Jurkat, Clone E6-1 (cell line): ENCODE data around the gene TBCD.

Experiments used
- DNase-seq: peaks from one replicate; pipeline ENCODE4 v3.0.0-alpha.2; 2011; ENCODE audit warnings: low read depth, low spot score
- H3K4me3 ChIP-seq: 2 replicates; pipeline ENCODE4 v1.5.1; 2011; ENCODE audit warnings: mild to moderate bottlenecking, low read length, control low read depth, moderate library complexity

TBCD gene

GRCh38 chr17:82821554-82821953, 69.7 kb downstream of the TBCD start:
- DNase-seq, result no peak
- H3K4me3 ChIP-seq, result no peak overlapping the region

DNA sequence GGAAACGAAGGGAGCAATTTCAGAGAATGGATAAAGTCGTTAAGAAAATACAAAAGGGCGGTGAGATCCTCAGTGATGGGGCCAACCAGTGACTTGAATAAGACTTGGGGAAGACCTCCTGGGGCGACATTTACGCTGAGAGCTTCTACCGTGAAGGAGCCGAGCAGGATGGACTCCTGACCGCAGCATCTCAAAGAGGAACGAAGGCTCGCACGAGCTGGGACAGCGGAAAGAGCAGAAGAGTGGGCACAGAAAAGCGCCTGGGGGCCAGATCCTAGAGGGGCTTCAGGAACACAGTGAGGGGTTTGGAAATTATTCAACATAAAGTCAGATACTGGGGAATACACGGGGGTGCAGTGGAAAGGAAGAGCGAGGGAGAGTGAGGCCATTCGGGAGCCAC, 70.4 kb downstream of the TBCD start:
- H3K4me3 ChIP-seq, result no peak overlapping the region
- no peak for DNase-seq

- H3K4me3 ChIP-seq, result no peak overlapping the region
- no peak for DNase-seq
Observed at GRCh38 chr17:82823004-82823403, 71.1 kb downstream of the TBCD start.

DNA sequence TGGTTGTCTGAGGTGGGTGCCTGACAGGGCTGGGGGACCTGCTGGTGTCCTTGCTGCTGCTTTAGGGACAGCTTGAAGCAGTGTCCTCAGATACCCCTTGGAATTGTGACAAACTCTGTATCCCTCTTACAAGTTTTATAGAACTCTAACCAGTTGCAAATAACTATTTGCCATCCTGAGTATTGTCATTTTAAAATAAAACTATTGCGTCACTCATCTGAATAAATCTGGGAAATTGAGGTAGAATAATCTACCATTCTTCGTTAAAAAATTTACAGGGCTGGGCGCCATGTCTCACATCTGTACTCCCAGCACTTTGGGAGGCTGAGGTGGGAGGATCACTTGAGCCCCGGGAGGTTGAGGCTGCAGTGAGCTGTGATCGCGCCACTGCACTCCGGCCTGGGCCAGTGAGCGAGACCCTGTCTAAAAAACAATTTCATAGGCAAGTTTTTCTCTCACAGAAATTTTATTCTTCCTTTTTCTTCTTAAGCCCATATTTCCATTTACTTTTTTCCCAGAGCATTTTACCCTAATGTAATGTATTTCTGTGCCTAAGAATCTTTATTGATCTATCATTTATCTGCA, 73.8 kb downstream of the TBCD start:
- no peak overlapping the region for H3K4me3 ChIP-seq
- DNase-seq, result no peak

- no peak overlapping the region for H3K4me3 ChIP-seq
- no peak for DNase-seq
Observed at GRCh38 chr17:82826211-82826610, 74.3 kb downstream of the TBCD start.

DNA sequence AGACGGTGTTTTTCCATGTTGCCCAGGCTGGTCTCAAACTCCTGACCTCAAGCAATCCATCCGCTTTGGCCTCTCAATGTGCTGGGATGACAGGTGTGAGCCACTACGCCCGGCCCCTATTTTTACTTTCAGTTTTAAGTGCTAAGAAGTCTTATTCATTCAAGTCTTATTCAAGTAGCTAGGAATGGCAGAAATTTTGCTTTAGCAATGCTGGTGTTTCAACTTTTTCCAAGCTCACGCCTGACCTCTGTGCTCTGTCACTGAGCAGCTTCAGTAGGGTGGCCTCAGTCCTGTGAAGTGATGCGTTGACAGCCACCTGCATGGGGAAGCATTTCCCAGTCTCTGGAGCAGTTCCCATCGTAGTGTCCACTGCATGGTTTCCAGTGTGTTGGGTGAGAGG, 75.1 kb downstream of the TBCD start:
- DNase-seq, result no peak
- no peak overlapping the region for H3K4me3 ChIP-seq

- no peak for DNase-seq
- H3K4me3 ChIP-seq, result no peak overlapping the region
Observed at GRCh38 chr17:82828875-82829487, 77.1 kb downstream of the TBCD start.

DNA sequence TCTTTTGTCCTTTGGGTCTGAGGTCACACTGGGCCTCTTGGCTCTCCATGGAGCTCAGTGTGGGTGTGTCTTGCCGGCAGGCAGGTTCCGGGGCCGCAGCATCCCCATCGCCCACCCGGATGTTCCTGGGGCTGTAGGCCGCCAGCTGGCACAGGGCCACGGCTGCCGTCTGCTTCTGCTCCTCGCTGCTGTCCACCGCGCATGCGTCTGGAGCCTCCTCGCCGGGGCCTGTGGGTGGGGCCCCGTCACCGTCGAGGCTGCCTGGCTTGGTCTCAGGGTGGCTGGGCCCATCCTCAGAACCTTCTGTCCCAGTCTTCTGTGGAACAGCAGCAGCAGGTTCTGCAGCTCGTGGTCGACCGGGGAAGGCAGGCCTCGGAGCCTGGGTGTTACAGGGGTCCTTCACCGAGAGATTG, 78.4 kb downstream of the TBCD start:
- no peak overlapping the region for H3K4me3 ChIP-seq
- DNase-seq, result no peak

DNA sequence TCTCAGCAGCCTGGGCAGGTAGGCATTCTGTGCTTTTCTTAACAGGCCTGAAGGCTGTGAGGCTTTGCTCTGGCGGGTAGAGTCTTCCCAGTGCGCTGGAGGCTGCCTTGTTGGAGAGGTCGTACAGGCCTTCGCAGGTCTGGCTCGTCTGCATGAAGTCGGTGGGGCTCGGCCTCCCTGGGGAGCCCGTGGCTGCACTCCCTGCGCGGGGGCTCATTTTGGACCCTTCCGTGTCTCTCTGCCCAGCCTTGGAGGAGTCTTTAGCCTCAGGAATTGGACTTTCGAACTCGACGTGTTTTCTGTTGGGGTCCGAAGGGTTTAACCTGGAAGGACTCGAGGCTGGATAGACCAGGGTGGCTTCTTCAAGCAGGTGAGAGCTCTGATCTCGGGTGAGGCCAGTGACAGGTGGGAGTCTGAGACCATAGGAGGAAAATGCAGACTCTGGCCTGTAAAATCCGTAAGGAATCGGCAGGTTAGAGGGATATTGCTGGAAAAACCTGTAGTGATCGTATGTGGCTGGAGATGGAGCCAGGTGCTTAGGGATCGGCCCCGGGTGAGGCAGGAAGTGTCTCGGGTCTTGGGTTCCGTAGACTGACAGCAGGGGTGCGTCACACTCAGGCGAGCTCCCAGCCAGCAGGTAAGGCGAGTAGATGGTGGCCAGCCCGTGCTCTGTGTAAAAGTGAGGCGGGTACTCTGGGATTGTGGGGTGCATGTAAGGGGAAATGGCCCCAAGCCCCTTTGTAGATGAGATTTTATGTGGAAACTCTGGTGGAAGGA, 79.4 kb downstream of the TBCD start:
- no peak for DNase-seq
- H3K4me3 ChIP-seq, result no peak overlapping the region

GRCh38 chr17:82831818-82832200, 79.9 kb downstream of the TBCD start:
- no peak for DNase-seq
- H3K4me3 ChIP-seq, result no peak overlapping the region

DNA sequence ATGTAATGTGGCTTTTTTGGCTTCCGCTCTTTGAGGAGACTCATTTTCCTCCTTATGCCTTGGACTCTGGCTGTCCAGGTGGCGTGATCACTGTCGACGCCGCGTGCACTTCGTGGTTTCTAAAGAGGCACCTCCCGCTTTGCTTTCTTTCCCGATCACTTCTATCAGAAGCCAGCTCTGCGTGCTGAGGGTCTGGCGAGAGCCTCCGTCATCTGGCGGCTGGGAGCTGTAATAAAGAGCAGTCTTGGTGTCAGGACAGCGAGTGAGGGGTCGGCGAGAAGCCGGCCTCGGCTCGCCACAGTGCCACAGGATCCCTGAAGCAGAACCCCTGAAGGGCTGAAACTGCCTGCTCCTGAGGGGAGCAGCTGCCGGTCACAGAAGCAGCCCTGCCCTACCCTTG, 80.5 kb downstream of the TBCD start:
- no peak overlapping the region for H3K4me3 ChIP-seq
- DNase-seq, result no peak

- H3K4me3 ChIP-seq, result no peak overlapping the region
- DNase-seq, result no peak
Observed at GRCh38 chr17:82832881-82833475, 81.1 kb downstream of the TBCD start.

- DNase-seq, result no peak
Observed at GRCh38 chr17:82835122-82835521, 83.3 kb downstream of the TBCD start.

GRCh38 chr17:82835766-82836512, 84.1 kb downstream of the TBCD start:
- H3K4me3 ChIP-seq, result no peak overlapping the region
- DNase-seq, result no peak

More at GRCh38 chr17:82835122-82835521, 83.3 kb downstream of the TBCD start:
- H3K4me3 ChIP-seq, result no peak overlapping the region

GRCh38 chr17:82836823-82837357, 85.0 kb downstream of the TBCD start:
- no peak for DNase-seq
- H3K4me3 ChIP-seq, result no peak overlapping the region

- no peak overlapping the region for H3K4me3 ChIP-seq
- DNase-seq, result no peak
Observed at GRCh38 chr17:82837586-82838320, 85.9 kb downstream of the TBCD start.

DNA sequence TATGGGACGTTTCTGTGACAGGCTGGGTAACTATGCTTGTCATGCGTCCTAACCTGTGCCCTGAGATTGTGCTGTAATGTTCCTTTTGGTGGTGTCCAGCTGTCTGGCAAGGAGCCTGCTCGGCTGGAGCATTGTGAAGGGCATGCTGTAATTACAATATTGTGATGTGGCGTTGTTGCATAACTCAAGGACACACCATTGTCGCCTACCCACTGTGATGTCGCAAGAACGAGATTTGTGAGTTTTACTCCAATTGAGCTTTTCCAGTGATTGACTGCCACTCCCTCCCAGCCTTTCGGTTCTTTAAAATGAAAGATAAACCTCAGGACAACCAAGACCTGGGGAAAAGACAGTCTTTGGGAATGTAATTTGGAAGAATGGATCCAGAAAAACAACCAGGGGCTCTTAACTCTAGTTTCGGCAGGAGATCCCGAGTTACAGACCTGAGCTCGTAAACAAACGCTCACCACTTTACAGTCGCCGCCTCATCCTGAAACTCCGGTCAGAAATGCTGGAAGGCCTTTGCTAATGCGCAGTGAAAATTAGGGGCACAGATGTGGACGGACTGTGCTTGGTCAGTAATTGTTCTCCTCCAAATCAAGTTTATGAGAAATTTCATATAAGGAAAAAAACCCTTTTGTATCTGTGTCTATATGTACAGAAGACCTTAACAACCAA, 86.7 kb downstream of the TBCD start:
- DNase-seq, result no peak
- H3K4me3 ChIP-seq, result no peak overlapping the region

DNA sequence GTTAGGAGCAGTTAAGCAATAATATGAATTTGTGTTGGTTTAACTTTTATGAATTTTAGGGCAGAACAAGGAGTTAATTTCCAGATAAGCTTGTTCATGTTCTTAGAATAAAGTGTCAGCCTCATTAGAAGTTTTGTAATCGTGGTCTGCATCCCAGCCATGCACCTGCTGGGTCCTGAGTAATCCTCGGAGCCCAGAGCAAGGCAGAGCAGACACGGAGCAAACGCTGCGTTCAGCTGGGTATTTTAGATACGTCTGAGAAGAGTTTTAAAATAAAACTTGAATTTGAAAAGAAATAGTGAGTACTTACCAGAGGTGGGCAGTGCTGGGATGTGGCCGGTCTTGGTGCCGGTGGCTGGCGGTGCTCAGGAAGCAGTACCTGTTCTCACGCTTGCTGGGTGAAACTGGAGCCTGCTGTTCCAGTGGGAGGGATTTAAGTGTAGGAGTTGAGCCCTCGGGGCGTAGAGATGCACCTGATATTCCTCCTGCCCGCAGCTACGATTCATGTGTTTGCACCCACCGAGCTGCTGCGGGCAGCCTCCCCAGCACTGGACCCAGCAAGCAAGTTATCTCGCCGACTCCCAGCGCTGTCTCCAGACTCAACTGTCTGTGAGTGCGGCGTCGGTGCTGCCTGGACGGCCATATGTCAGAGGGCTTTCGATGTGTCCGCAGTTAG, 87.9 kb downstream of the TBCD start, which contains the start of gene ZNF750:
Gene ZNF750, minus strand, starts transcription at position 406 of the 676 bp plus-strand sequence. CDS start 7,568 bp downstream, outside the sequence.
- no peak for DNase-seq
- H3K4me3 ChIP-seq, result no peak within 1 kb of the TSS
